Measurements from ENCODE around the gene DNAJC3. TPM values are rescaled to one million over a fixed set of nuclear protein-coding genes. Genes with fewer than 3 reads are reported as not detected.

DNAJC3 gene
- total and polyA plus RNA-seq, 2 of the 13 experiments (the other 11 are each of a cell fraction or from before 2014, with no cell fraction given) = 10.4 to 48.2 TPM

DNA sequence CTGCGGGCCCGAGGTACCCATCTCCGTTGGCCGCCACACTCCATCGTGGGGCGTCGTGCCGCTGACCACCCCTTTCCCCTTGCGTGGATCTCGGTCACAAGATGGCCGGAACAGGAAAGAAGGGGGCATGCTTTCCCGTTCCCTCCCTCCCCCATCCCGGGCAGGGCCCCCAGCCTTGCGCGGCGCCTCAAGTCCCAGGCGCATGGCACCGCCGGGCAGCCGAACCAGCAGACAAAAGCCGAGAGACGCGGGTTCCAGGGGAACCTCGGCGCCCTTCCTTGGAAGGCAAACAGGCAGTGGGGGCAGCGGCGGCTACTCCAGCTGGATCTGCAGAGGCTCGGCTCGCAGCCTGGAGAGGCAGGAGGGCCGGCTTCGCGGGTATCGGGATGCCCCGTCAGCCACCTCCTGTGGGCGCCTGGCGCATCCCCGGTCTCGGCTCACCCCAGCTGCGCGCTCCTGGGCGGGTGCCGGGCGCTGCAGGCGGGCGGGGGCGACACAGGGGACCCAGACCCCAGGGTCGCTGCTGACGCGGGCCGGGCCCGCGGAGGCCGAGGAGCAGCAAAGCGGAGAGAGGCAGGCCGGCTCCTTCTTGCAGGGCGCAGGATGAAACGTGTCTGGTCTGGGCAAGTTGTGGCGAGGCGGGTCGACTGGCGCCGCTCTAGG, 32.9 kb upstream of the DNAJC3 start (continued):
- TF ChIP-seq, protein P1, sequence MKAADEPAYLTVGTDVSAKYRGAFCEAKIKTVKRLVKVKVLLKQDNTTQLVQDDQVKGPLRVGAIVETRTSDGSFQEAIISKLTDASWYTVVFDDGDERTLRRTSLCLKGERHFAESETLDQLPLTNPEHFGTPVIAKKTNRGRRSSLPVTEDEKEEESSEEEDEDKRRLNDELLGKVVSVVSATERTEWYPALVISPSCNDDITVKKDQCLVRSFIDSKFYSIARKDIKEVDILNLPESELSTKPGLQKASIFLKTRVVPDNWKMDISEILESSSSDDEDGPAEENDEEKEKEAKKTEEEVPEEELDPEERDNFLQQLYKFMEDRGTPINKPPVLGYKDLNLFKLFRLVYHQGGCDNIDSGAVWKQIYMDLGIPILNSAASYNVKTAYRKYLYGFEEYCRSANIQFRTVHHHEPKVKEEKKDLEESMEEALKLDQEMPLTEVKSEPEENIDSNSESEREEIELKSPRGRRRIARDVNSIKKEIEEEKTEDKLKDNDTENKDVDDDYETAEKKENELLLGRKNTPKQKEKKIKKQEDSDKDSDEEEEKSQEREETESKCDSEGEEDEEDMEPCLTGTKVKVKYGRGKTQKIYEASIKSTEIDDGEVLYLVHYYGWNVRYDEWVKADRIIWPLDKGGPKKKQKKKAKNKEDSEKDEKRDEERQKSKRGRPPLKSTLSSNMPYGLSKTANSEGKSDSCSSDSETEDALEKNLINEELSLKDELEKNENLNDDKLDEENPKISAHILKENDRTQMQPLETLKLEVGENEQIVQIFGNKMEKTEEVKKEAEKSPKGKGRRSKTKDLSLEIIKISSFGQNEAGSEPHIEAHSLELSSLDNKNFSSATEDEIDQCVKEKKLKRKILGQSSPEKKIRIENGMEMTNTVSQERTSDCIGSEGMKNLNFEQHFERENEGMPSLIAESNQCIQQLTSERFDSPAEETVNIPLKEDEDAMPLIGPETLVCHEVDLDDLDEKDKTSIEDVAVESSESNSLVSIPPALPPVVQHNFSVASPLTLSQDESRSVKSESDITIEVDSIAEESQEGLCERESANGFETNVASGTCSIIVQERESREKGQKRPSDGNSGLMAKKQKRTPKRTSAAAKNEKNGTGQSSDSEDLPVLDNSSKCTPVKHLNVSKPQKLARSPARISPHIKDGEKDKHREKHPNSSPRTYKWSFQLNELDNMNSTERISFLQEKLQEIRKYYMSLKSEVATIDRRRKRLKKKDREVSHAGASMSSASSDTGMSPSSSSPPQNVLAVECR (CRISPR knock-in tag; IDR thresholded peaks at IDR 0.05; ENCODE audit: borderline replicate concordance) = peak; percentile 64
- peak; percentile 39; the same call in 1 of the 2 replicates for TF ChIP-seq ZMYM4 (CRISPR knock-in tag; IDR thresholded peaks at IDR 0.05)
- TF ChIP-seq SNAPC2 (CRISPR knock-in tag; IDR thresholded peaks at IDR 0.05) = no peak
- no peak for TF ChIP-seq CBX5 (CRISPR knock-in tag; IDR thresholded peaks at IDR 0.05; ENCODE audit: borderline replicate concordance)
- no peak for TF ChIP-seq HMGA1 (CRISPR knock-in tag; conservative IDR thresholded peaks at IDR 0.05)
- TF ChIP-seq NRL (CRISPR knock-in tag; IDR thresholded peaks at IDR 0.05; ENCODE audit: borderline replicate concordance) = peak; percentile 65
- TF ChIP-seq, protein P2, sequence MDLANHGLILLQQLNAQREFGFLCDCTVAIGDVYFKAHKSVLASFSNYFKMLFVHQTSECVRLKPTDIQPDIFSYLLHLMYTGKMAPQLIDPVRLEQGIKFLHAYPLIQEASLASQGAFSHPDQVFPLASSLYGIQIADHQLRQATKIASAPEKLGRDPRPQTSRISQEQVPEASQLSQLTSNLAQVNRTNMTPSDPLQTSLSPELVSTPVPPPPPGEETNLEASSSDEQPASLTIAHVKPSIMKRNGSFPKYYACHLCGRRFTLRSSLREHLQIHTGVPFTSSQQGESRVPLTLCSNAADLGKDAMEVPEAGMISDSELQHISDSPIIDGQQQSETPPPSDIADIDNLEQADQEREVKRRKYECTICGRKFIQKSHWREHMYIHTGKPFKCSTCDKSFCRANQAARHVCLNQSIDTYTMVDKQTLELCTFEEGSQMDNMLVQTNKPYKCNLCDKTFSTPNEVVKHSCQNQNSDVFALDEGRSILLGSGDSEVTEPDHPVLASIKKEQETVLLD (CRISPR knock-in tag; IDR thresholded peaks at IDR 0.05; ENCODE audit: low read depth) = 0 out of 2 replicates have a peak, but pooled peaks have one; percentile 21
- TF ChIP-seq TARDBP (CRISPR knock-in tag; IDR thresholded peaks at IDR 0.05) = 0 out of 2 replicates have a peak, but pooled peaks have one; percentile 9
- TF ChIP-seq ZNF44 (CRISPR knock-in tag; IDR thresholded peaks at IDR 0.05) = no peak
- TF ChIP-seq ZC3H13 (CRISPR knock-in tag; IDR thresholded peaks at IDR 0.05) = peak; percentile 90
- TF ChIP-seq ATF7-NPFF (CRISPR knock-in tag; IDR thresholded peaks at IDR 0.05; ENCODE audit: low read depth) = no peak; the same call in 1 of the 2 replicates
- 0 out of 2 replicates have a peak, but pooled peaks have one; percentile 16 for TF ChIP-seq RAD21 (CRISPR knock-in tag; IDR thresholded peaks at IDR 0.05)
- peak; percentile 48; the same call in 1 of the 2 replicates for TF ChIP-seq KMT2B (CRISPR knock-in tag; IDR thresholded peaks at IDR 0.05)
- no peak for TF ChIP-seq ZNF737 (CRISPR knock-in tag; IDR thresholded peaks at IDR 0.05; ENCODE audit: borderline replicate concordance)
- TF ChIP-seq ZBTB7A (CRISPR knock-in tag; IDR thresholded peaks at IDR 0.05) = peak; percentile 62; the same call in 1 of the 2 replicates
- TF ChIP-seq, protein P3, sequence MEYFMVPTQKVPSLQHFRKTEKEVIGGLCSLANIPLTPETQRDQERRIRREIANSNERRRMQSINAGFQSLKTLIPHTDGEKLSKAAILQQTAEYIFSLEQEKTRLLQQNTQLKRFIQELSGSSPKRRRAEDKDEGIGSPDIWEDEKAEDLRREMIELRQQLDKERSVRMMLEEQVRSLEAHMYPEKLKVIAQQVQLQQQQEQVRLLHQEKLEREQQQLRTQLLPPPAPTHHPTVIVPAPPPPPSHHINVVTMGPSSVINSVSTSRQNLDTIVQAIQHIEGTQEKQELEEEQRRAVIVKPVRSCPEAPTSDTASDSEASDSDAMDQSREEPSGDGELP (IDR thresholded peaks at IDR 0.05; ENCODE audit: borderline replicate concordance, low read depth) = no peak
- TF ChIP-seq, protein P4, sequence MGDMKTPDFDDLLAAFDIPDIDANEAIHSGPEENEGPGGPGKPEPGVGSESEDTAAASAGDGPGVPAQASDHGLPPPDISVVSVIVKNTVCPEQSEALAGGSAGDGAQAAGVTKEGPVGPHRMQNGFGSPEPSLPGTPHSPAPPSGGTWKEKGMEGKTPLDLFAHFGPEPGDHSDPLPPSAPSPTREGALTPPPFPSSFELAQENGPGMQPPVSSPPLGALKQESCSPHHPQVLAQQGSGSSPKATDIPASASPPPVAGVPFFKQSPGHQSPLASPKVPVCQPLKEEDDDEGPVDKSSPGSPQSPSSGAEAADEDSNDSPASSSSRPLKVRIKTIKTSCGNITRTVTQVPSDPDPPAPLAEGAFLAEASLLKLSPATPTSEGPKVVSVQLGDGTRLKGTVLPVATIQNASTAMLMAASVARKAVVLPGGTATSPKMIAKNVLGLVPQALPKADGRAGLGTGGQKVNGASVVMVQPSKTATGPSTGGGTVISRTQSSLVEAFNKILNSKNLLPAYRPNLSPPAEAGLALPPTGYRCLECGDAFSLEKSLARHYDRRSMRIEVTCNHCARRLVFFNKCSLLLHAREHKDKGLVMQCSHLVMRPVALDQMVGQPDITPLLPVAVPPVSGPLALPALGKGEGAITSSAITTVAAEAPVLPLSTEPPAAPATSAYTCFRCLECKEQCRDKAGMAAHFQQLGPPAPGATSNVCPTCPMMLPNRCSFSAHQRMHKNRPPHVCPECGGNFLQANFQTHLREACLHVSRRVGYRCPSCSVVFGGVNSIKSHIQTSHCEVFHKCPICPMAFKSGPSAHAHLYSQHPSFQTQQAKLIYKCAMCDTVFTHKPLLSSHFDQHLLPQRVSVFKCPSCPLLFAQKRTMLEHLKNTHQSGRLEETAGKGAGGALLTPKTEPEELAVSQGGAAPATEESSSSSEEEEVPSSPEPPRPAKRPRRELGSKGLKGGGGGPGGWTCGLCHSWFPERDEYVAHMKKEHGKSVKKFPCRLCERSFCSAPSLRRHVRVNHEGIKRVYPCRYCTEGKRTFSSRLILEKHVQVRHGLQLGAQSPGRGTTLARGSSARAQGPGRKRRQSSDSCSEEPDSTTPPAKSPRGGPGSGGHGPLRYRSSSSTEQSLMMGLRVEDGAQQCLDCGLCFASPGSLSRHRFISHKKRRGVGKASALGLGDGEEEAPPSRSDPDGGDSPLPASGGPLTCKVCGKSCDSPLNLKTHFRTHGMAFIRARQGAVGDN (CRISPR knock-in tag; IDR thresholded peaks at IDR 0.05) = peak; percentile 94
- peak; percentile 63 for TF ChIP-seq YY1 (IDR thresholded peaks at IDR 0.05; ENCODE audit: insufficient read depth, insufficient replicate concordance, low read depth, low read length)
